HEK293 (cell line): ENCODE results near the gene OTUD3.

Source experiments
- CTCF ChIA-PET: fragments of 350-600 bp; formaldehyde crosslinking; extraction: SDS; loops from one replicate; lab custom pipeline; 2021; ENCODE audit warnings: antibody characterized with exemption; lab: Yijun Ruan, JAX
- POLR2A ChIA-PET: fragments of 300-600 bp; formaldehyde crosslinking; extraction: SDS; loops from one replicate; lab custom pipeline; 2020; ENCODE audit warnings: antibody characterized with exemption, inconsistent platforms; lab: Yijun Ruan, JAX
- H3K27ac ChIP-seq: fragments of 200-500 bp; sonication (Bioruptor generic); 2 replicates; pipeline ENCODE4 v1.5.1; 2014; ENCODE audit warnings: low read depth, low read length, control low read depth, inconsistent platforms; ENCODE audit errors: extremely low read depth
- H3K36me3 ChIP-seq, 2 experiments: fragments of 200-500 bp in 1 of 2; sonication (Bioruptor generic) in 1 of 2; 1 replicate in 1 of 2; 2 replicates in 1 of 2; pipeline ENCODE4 v1.5.1; 2014 to 2017; ENCODE audit warnings: inconsistent platforms in 2 of 2, low read length in 2 of 2; ENCODE audit not compliant: control insufficient read depth in 2 of 2, insufficient read depth in 1 of 2
- H3K4me1 ChIP-seq: fragments of 200-500 bp; sonication (Bioruptor generic); 2 replicates; pipeline ENCODE4 v1.5.1; 2014; ENCODE audit warnings: mild to moderate bottlenecking, low read length, inconsistent platforms; ENCODE audit not compliant: control insufficient read depth, insufficient read depth
- H3K4me3 ChIP-seq: 2 replicates; pipeline ENCODE4 v1.5.1; 2011; ENCODE audit warnings: low read depth, mild to moderate bottlenecking, control low read depth, low read length, moderate library complexity
- H3K9me3 ChIP-seq: fragments of 200-500 bp; sonication (Bioruptor generic); 2 replicates; pipeline ENCODE4 v1.5.1; 2014; ENCODE audit warnings: low read depth, low read length, inconsistent platforms; ENCODE audit not compliant: control insufficient read depth, insufficient read depth
- BCL11B ChIP-seq: fragments of 450-650 bp; formaldehyde crosslinking; IDR thresholded peaks from 2 replicates; pipeline ENCODE4 v1.5.1; 2016; ENCODE audit warnings: low read depth, missing biosample characterization, missing genetic modification characterization
- KLF8 ChIP-seq: fragments of 450-650 bp; formaldehyde crosslinking; IDR thresholded peaks from 2 replicates; pipeline ENCODE4 v1.5.1; 2016; ENCODE audit warnings: missing biosample characterization, missing genetic modification characterization
- SP2 ChIP-seq: fragments of 450-650 bp; formaldehyde crosslinking; IDR thresholded peaks from 2 replicates; pipeline ENCODE4 v1.5.1; 2016; ENCODE audit warnings: missing biosample characterization, missing genetic modification characterization
- ZFP3 ChIP-seq: fragments of 450-650 bp; formaldehyde crosslinking; IDR thresholded peaks from 2 replicates; pipeline ENCODE4 v1.5.1; 2016; ENCODE audit warnings: low read depth, missing biosample characterization, missing genetic modification characterization
- ZIC2 ChIP-seq: fragments of 450-650 bp; formaldehyde crosslinking; IDR thresholded peaks from 2 replicates; pipeline ENCODE4 v1.5.1; 2016; ENCODE audit warnings: missing biosample characterization, missing genetic modification characterization
- ZNF112 ChIP-seq: fragments of 450-650 bp; formaldehyde crosslinking; IDR thresholded peaks from 2 replicates; pipeline ENCODE4 v1.5.0; 2017; ENCODE audit warnings: missing biosample characterization, missing genetic modification characterization
- ZNF138 ChIP-seq: fragments of 450-650 bp; formaldehyde crosslinking; IDR thresholded peaks from 2 replicates; pipeline ENCODE4 v1.5.1; 2016; ENCODE audit warnings: missing biosample characterization, missing genetic modification characterization, borderline replicate concordance
- ZNF155 ChIP-seq: fragments of 450-650 bp; formaldehyde crosslinking; IDR thresholded peaks from 2 replicates; pipeline ENCODE4 v1.5.1; 2016; ENCODE audit warnings: missing biosample characterization, missing genetic modification characterization
- ZNF174 ChIP-seq: fragments of 450-650 bp; formaldehyde crosslinking; IDR thresholded peaks from 2 replicates; pipeline ENCODE4 v1.5.0; 2017; ENCODE audit warnings: missing biosample characterization, mild to moderate bottlenecking, missing genetic modification characterization
- ZNF175 ChIP-seq: fragments of 450-650 bp; formaldehyde crosslinking; IDR thresholded peaks from 2 replicates; pipeline ENCODE4 v1.5.1; 2016; ENCODE audit warnings: missing biosample characterization, missing genetic modification characterization
- ZNF184 ChIP-seq: fragments of 450-650 bp; IDR thresholded peaks from 2 replicates; pipeline ENCODE4 v1.5.1; 2018; ENCODE audit warnings: missing biosample characterization, mild to moderate bottlenecking, missing genetic modification characterization
- ZNF266 ChIP-seq: fragments of 450-650 bp; formaldehyde crosslinking; IDR thresholded peaks from 2 replicates; pipeline ENCODE4 v1.5.1; 2016; ENCODE audit warnings: missing biosample characterization, missing genetic modification characterization, low read depth
- ZNF335 ChIP-seq: fragments of 450-650 bp; formaldehyde crosslinking; conservative IDR thresholded peaks from 2 replicates; pipeline ENCODE4 v1.5.1; 2016; ENCODE audit warnings: missing biosample characterization, missing genetic modification characterization
- ZNF426 ChIP-seq: fragments of 450-650 bp; formaldehyde crosslinking; IDR thresholded peaks from 2 replicates; pipeline ENCODE4 v1.5.1; 2017; ENCODE audit warnings: missing biosample characterization, missing genetic modification characterization, mild to moderate bottlenecking, inconsistent platforms, moderate library complexity
- ZNF530 ChIP-seq: fragments of 450-650 bp; formaldehyde crosslinking; IDR thresholded peaks from 2 replicates; pipeline ENCODE4 v1.5.1; 2016; ENCODE audit warnings: low read depth, missing biosample characterization, missing genetic modification characterization
- ZNF654 ChIP-seq: fragments of 450-650 bp; formaldehyde crosslinking; IDR thresholded peaks from 2 replicates; pipeline ENCODE4 v1.5.1; 2016; ENCODE audit warnings: low read depth, missing biosample characterization, missing genetic modification characterization
- ZNF660 ChIP-seq: fragments of 450-650 bp; IDR thresholded peaks from 2 replicates; pipeline ENCODE4 v1.5.1; 2018; ENCODE audit warnings: missing biosample characterization, mild to moderate bottlenecking, missing genetic modification characterization
- ZNF791 ChIP-seq: fragments of 450-650 bp; formaldehyde crosslinking; IDR thresholded peaks from 2 replicates; pipeline ENCODE4 v1.5.1; 2016; ENCODE audit warnings: missing biosample characterization, missing genetic modification characterization
- ZNF830 ChIP-seq: fragments of 450-650 bp; IDR thresholded peaks from 2 replicates; pipeline ENCODE4 v1.5.0; 2018; ENCODE audit warnings: missing biosample characterization, missing genetic modification characterization, low read depth, mild to moderate bottlenecking, moderate library complexity
- TF ChIP-seq, protein P1 (sequence below): fragments of 450-650 bp; formaldehyde crosslinking; IDR thresholded peaks from 2 replicates; pipeline ENCODE4 v1.5.1; 2016; ENCODE audit warnings: missing biosample characterization, missing genetic modification characterization
- TF ChIP-seq, protein P2 (sequence below): fragments of 450-650 bp; formaldehyde crosslinking; IDR thresholded peaks from 2 replicates; pipeline ENCODE4 v1.5.1; 2016; ENCODE audit warnings: missing biosample characterization, missing genetic modification characterization
- TF ChIP-seq, protein P3 (sequence below): fragments of 450-650 bp; formaldehyde crosslinking; IDR thresholded peaks from 2 replicates; pipeline ENCODE4 v1.5.1; 2016; ENCODE audit warnings: missing biosample characterization, missing genetic modification characterization
- TF ChIP-seq, protein P4 (sequence below): fragments of 450-650 bp; formaldehyde crosslinking; IDR thresholded peaks from 2 replicates; pipeline ENCODE4 v1.5.1; 2016; ENCODE audit warnings: missing biosample characterization, missing genetic modification characterization
- TF ChIP-seq, protein P5 (sequence below): fragments of 450-650 bp; formaldehyde crosslinking; optimal IDR thresholded peaks from 2 replicates; pipeline ENCODE3; 2016; ENCODE audit warnings: missing biosample characterization, mild to moderate bottlenecking, missing genetic modification characterization

The OTUD3 gene

DNA sequence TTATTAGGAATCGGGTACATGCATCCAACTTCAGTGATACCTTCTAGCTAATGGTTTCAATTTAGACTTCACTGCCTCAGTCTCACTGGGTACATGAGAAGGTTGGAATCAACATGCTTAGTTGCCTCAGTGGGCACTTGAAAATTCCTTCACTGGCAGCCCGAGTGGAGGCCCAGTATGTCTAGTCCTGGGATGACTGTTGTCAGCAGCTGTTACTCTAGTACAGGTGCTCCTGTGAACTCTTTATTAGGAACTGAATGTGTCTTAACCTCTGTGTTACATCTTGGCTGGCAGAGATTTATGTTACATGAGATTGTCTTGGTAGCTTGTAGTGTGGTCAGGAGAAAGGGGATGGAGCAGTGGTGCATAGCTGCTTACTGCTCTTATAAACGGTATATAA is 27.8 kb downstream of the OTUD3 start (continued):
- TF ChIP-seq ZNF266 (tag by site-specific recombination), result no peak

DNA sequence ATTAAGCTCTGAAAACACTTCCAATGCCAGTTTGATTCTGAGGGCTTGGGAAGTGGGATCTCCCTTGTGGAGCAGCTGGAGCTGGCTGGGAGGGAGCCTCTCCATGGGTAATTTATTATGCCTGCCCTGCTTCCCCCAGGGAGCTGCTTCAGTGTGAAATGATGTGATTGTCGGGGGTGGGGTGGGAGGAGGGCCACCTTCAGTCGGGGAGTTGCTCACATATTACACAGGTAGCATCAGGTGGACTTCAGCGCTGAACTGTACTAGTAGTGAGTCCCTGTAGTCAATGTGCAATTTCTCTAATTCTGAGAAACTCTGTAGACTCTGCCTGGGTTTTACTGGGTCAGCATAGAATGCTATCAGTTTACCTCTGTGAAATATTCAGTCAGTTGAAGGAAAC is 28.5 kb downstream of the OTUD3 start:
- Histone ChIP-seq H3K27ac (no peak overlapping the region), H3K9me3 (no peaks in the 10 kb centered on the region), H3K36me3 (peaks cover 40 to 96% of the 10 kb centered on the region in 2 experiments), H3K4me1 (no peaks in the 10 kb centered on the region), H3K4me3 (no peak overlapping the region)
- TF ChIP-seq ZNF426 (no peak), ZNF174 (tag by site-specific recombination) (no peak), ZNF791 (tag by site-specific recombination) (no peak), ZIC2 (tag by site-specific recombination) (peak; percentile 28; the same call in 1 of the 2 replicates)
- TF ChIP-seq, protein P1, sequence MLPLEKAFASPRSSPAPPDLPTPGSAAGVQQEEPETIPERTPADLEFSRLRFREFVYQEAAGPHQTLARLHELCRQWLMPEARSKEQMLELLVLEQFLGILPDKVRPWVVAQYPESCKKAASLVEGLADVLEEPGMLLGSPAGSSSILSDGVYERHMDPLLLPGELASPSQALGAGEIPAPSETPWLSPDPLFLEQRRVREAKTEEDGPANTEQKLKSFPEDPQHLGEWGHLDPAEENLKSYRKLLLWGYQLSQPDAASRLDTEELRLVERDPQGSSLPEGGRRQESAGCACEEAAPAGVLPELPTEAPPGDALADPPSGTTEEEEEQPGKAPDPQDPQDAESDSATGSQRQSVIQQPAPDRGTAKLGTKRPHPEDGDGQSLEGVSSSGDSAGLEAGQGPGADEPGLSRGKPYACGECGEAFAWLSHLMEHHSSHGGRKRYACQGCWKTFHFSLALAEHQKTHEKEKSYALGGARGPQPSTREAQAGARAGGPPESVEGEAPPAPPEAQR (tag by site-specific recombination), result no peak
- ChIA-PET POLR2A (interaction anchor here (0.7 kb wide), 1 partner anchor 145 kb away, joined by 3 read pairs; no protein-coding TSS in a partner anchor), CTCF (interaction anchor here (0.8 to 1.1 kb wide), 3 partner anchors 11 to 451 kb away, joined by 3 to 8 read pairs (median 3); no protein-coding TSS in a partner anchor)

DNA sequence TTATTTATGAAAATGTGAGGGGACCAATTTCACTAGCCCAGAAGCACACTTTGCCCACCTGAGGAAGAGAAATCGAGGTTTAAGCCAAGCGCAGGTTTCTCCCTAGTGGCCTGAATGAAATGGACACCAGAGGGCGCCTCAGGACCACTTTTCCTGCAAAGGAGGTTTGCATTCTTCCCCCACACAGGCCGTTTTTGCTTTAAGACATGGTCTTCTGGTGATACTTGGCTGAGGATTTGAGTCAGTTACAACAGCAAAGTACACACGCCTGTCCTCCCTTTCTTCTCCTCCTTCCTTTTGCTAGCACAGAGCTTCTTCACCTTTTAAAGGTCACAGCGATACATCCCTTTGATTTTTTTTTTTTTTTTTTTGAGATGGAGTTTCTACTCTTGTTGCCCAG is 35.9 kb downstream of the OTUD3 start:
- CTCF ChIA-PET, result interaction anchor here (0.6 to 5.3 kb wide), 30 partner anchors 8 to 576 kb away, joined by 3 to 37 read pairs (median 4); no protein-coding TSS in a partner anchor
- Histone ChIP-seq H3K9me3 (no peaks in the 10 kb centered on the region), H3K27ac (no peak overlapping the region), H3K4me3 (no peak overlapping the region), H3K36me3 (peaks cover 0 to 23% of the 10 kb centered on the region in 2 experiments; a peak in 1 of 3 replicates), H3K4me1 (no peaks in the 10 kb centered on the region)
- POLR2A ChIA-PET, result no interaction called here
- TF ChIP-seq SP2 (tag by site-specific recombination) (no peak), ZNF184 (tag by site-specific recombination) (no peak), ZFP3 (tag by site-specific recombination) (no peak), ZNF138 (tag by site-specific recombination) (no peak), BCL11B (tag by site-specific recombination) (no peak), ZNF175 (tag by site-specific recombination) (no peak), ZNF335 (tag by site-specific recombination) (no peak), ZNF660 (tag by site-specific recombination) (0 out of 2 replicates have a peak, but pooled peaks have one; percentile 43), ZNF155 (no peak), ZNF112 (tag by site-specific recombination) (no peak), ZNF830 (no peak), ZNF530 (no peak), KLF8 (tag by site-specific recombination) (no peak), ZNF654 (tag by site-specific recombination) (peak; percentile 97)
- TF ChIP-seq, protein P2, sequence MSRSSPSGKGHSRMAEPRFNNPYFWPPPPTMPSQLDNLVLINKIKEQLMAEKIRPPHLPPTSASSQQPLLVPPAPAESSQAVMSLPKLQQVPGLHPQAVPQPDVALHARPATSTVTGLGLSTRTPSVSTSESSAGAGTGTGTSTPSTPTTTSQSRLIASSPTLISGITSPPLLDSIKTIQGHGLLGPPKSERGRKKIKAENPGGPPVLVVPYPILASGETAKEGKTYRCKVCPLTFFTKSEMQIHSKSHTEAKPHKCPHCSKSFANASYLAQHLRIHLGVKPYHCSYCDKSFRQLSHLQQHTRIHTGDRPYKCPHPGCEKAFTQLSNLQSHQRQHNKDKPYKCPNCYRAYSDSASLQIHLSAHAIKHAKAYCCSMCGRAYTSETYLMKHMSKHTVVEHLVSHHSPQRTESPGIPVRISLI (tag by site-specific recombination), result peak; percentile 88
- TF ChIP-seq, protein P3, sequence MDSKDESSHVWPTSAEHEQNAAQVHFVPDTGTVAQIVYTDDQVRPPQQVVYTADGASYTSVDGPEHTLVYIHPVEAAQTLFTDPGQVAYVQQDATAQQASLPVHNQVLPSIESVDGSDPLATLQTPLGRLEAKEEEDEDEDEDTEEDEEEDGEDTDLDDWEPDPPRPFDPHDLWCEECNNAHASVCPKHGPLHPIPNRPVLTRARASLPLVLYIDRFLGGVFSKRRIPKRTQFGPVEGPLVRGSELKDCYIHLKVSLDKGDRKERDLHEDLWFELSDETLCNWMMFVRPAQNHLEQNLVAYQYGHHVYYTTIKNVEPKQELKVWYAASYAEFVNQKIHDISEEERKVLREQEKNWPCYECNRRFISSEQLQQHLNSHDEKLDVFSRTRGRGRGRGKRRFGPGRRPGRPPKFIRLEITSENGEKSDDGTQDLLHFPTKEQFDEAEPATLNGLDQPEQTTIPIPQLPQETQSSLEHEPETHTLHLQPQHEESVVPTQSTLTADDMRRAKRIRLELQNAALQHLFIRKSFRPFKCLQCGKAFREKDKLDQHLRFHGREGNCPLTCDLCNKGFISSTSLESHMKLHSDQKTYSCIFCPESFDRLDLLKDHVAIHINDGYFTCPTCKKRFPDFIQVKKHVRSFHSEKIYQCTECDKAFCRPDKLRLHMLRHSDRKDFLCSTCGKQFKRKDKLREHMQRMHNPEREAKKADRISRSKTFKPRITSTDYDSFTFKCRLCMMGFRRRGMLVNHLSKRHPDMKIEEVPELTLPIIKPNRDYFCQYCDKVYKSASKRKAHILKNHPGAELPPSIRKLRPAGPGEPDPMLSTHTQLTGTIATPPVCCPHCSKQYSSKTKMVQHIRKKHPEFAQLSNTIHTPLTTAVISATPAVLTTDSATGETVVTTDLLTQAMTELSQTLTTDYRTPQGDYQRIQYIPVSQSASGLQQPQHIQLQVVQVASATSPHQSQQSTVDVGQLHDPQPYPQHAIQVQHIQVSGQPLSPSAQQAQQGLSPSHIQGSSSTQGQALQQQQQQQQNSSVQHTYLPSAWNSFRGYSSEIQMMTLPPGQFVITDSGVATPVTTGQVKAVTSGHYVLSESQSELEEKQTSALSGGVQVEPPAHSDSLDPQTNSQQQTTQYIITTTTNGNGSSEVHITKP, result no peak
- TF ChIP-seq, protein P4, sequence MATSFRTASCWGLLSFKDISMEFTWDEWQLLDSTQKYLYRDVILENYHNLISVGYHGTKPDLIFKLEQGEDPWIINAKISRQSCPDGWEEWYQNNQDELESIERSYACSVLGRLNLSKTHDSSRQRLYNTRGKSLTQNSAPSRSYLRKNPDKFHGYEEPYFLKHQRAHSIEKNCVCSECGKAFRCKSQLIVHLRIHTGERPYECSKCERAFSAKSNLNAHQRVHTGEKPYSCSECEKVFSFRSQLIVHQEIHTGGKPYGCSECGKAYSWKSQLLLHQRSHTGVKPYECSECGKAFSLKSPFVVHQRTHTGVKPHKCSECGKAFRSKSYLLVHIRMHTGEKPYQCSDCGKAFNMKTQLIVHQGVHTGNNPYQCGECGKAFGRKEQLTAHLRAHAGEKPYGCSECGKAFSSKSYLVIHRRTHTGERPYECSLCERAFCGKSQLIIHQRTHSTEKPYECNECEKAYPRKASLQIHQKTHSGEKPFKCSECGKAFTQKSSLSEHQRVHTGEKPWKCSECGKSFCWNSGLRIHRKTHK (tag by site-specific recombination), result no peak
- TF ChIP-seq, protein P5, sequence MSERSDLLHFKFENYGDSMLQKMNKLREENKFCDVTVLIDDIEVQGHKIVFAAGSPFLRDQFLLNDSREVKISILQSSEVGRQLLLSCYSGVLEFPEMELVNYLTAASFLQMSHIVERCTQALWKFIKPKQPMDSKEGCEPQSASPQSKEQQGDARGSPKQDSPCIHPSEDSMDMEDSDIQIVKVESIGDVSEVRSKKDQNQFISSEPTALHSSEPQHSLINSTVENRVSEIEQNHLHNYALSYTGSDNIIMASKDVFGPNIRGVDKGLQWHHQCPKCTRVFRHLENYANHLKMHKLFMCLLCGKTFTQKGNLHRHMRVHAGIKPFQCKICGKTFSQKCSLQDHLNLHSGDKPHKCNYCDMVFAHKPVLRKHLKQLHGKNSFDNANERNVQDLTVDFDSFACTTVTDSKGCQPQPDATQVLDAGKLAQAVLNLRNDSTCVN (tag by site-specific recombination), result no peak
